ENCODE measurements around the gene STK32A. TPM values are rescaled to one million over a fixed set of nuclear protein-coding genes. Genes with fewer than 3 reads are reported as not detected.
A peak's percentile ranks its signal among the peaks of the same experiment; 100 is the strongest.

STK32A gene
- total RNA-seq, 1 experiment from 2014 or later = 1.3 TPM

GRCh38 chr5:147430628-147431027, 195.8 kb downstream of the STK32A start:
- H3K36me3 Mint-ChIP-seq (ENCODE audit: insufficient read depth in 1 of 3, low read depth in 3 of 3) = peaks cover 25 to 71% (median 57%) of the 10 kb centered on the region in 3 experiments; a peak in 6 of 7 replicates
- Histone ChIP-seq H3K23ac (ENCODE audit: insufficient read length, low read depth, low read length) (no peak overlapping the region), H3K27ac (ENCODE audit: insufficient read length, low read depth, low read length) (no peak overlapping the region), H2BK12ac (ENCODE audit: insufficient read length, low read depth, low read length) (no peak overlapping the region), H3K79me2 (ENCODE audit: insufficient read depth, low read length) (peaks cover 62% of the 10 kb centered on the region), H3K9me3 (ENCODE audit: control insufficient read depth, low read depth, low read length) (no peaks in the 10 kb centered on the region), H3T11ph (ENCODE audit: low read length) (no peak overlapping the region), H2BK5ac (ENCODE audit: insufficient read length, low read length) (no peak overlapping the region), H2BK15ac (ENCODE audit: low read depth, low read length) (no peak overlapping the region), H2AK5ac (ENCODE audit: insufficient read length, low read length) (no peak overlapping the region), H3K4me1 (ENCODE audit: insufficient read depth, low read length) (peaks cover 8% of the 10 kb centered on the region; the same call in 1 of the 2 replicates), H2BK20ac (ENCODE audit: low read depth, low read length, poor library complexity, severe bottlenecking) (no peak overlapping the region), H2BK120ac (ENCODE audit: low read depth, low read length, poor library complexity, severe bottlenecking) (no peak overlapping the region), H4K91ac (ENCODE audit: insufficient read length, low read depth, low read length) (no peak overlapping the region), H3K56ac (ENCODE audit: insufficient read length, low read depth, low read length) (no peak overlapping the region), H3K27me3 (ENCODE audit: insufficient read depth, low read length) (no peaks in the 10 kb centered on the region), H4K8ac (replicated peaks; ENCODE audit: insufficient read length, low read depth, low read length) (no peak overlapping the region), H3K79me1 (ENCODE audit: insufficient read depth, low read depth, low read length, poor library complexity, severe bottlenecking) (peaks cover 9% of the 10 kb centered on the region), H4K5ac (ENCODE audit: insufficient read length, low read depth, low read length) (no peak overlapping the region), H4K20me1 (ENCODE audit: control insufficient read depth, insufficient read depth, insufficient read length) (no peaks in the 10 kb centered on the region), H2AFZ (ENCODE audit: low read length) (no peak overlapping the region), H3K23me2 (ENCODE audit: insufficient read length, low read depth, low read length, poor library complexity, severe bottlenecking) (no peaks in the 10 kb centered on the region), H3K14ac (ENCODE audit: insufficient read depth, low read length) (no peak overlapping the region), H3K4ac (ENCODE audit: low read depth, low read length) (no peak overlapping the region), H3K4me2 (ENCODE audit: insufficient read depth, insufficient read length, low read length) (no peak overlapping the region), H3K9ac (ENCODE audit: extremely low read depth, insufficient read length, low read length) (no peak overlapping the region), H3K18ac (ENCODE audit: insufficient read length, low read depth, low read length) (no peak overlapping the region)
- WGBS (ENCODE audit: extremely low coverage, insufficient read length, low lambda C conversion rate) = no CpG with 5 or more reads among the region's 2 CpGs
- no peak for TF ChIP-seq CTCF (conservative IDR thresholded peaks at IDR 0.05)
- peaks cover 52 to 63% of the 10 kb centered on the region in 2 experiments for H3K4me1 Mint-ChIP-seq
- H3K27ac Mint-ChIP-seq = peak overlapping the region in 2 of 3 experiments; percentile 61 to 80; a peak in 2 of 7 replicates
- H3K27me3 Mint-ChIP-seq (ENCODE audit: low read depth) = no peaks in the 10 kb centered on the region
- no peaks in the 10 kb centered on the region for H3K9me3 Mint-ChIP-seq
- H3K4me3 Mint-ChIP-seq = no peak overlapping the region
- no peak for DNase-seq

All from H9 (cell line).